Measurements from ENCODE around the gene ARSD. TPM values are rescaled to one million over a fixed set of nuclear protein-coding genes. Genes with fewer than 3 reads are reported as not detected.

Gene ARSD
- total RNA-seq, 1 experiment from 2014 or later = 3.0 TPM

- H3K4me1 Mint-ChIP-seq = peaks cover 5% of the 10 kb centered on the region; the same call in 1 of the 2 replicates
- no peaks in the 10 kb centered on the region; the same call in 1 of the 2 replicates for H3K27me3 Mint-ChIP-seq (ENCODE audit: low read depth)
- ATAC-seq (no peak), DNase-seq (ENCODE audit: low spot score) (no peak)
- peaks cover under 1% of the 10 kb centered on the region; the same call in 1 of the 2 replicates for H3K36me3 Mint-ChIP-seq
- no peak overlapping the region for H3K4me3 Mint-ChIP-seq
- peaks cover 13% of the 10 kb centered on the region; the same call in 1 of the 2 replicates for H3K9me3 Mint-ChIP-seq
- no peak for TF ChIP-seq ZMAT4 (CRISPR knock-in tag; IDR thresholded peaks at IDR 0.05)
- TF ChIP-seq FOXK1 (CRISPR knock-in tag; IDR thresholded peaks at IDR 0.05) = no peak
- no peak for TF ChIP-seq JUN (CRISPR knock-in tag; IDR thresholded peaks at IDR 0.05)
- TF ChIP-seq ZNF423 (CRISPR knock-in tag; IDR thresholded peaks at IDR 0.05) = no peak
- H3K27ac Mint-ChIP-seq = no peak overlapping the region
- POLR2A ChIA-PET = no interaction called here
- CTCF ChIA-PET = no interaction called here
Measured at GRCh38 chrX:2974961-2975360, 45.8 kb upstream of the ARSD start.

GRCh38 chrX:2972391-2972790 lies 43.3 kb upstream of the ARSD start:
- Mint-ChIP-seq H3K27me3 (ENCODE audit: low read depth) (no peaks in the 10 kb centered on the region; the same call in 1 of the 2 replicates), H3K4me3 (no peak overlapping the region), H3K9me3 (peaks cover 13% of the 10 kb centered on the region; the same call in 1 of the 2 replicates), H3K36me3 (no peaks in the 10 kb centered on the region), H3K4me1 (peaks cover 23% of the 10 kb centered on the region), H3K27ac (no peak overlapping the region)
- TF ChIP-seq PRDM15 (CRISPR knock-in tag; IDR thresholded peaks at IDR 0.05) = no peak
- ATAC-seq (no peak), DNase-seq (ENCODE audit: low spot score) (no peak)
- ChIA-PET POLR2A (no interaction called here), CTCF (no interaction called here)

GRCh38 chrX:2969021-2969420 lies 39.9 kb upstream of the ARSD start:
- Mint-ChIP-seq H3K27me3 (ENCODE audit: low read depth) (no peaks in the 10 kb centered on the region), H3K27ac (no peak overlapping the region), H3K9me3 (0 out of 2 replicates have a peak, but pooled peaks cover 10% of the 10 kb centered on the region), H3K4me3 (no peak overlapping the region), H3K36me3 (no peaks in the 10 kb centered on the region), H3K4me1 (peaks cover 28% of the 10 kb centered on the region)
- TF ChIP-seq HMGXB4 (CRISPR knock-in tag; IDR thresholded peaks at IDR 0.05) (no peak), MLX (CRISPR knock-in tag; IDR thresholded peaks at IDR 0.05) (no peak), CTCF (IDR thresholded peaks at IDR 0.05) (no peak)
- ATAC-seq (no peak), DNase-seq (ENCODE audit: low spot score) (no peak)
- ChIA-PET POLR2A (no interaction called here), CTCF (no interaction called here)

- peaks cover 25% of the 10 kb centered on the region for H3K4me1 Mint-ChIP-seq
- H3K27me3 Mint-ChIP-seq (ENCODE audit: low read depth) = no peaks in the 10 kb centered on the region
- DNase-seq (ENCODE audit: low spot score) = no peak
- no peak overlapping the region for H3K27ac Mint-ChIP-seq
- ATAC-seq = no peak; the same call in 1 of the 2 replicates
- H3K36me3 Mint-ChIP-seq = no peaks in the 10 kb centered on the region
- POLR2A ChIA-PET = no interaction called here
- H3K4me3 Mint-ChIP-seq = no peak overlapping the region
- TF ChIP-seq ATF3 (CRISPR knock-in tag; conservative IDR thresholded peaks at IDR 0.05) (no peak), NFATC4 (CRISPR knock-in tag; IDR thresholded peaks at IDR 0.05) (no peak), GRHL2 (CRISPR knock-in tag; IDR thresholded peaks at IDR 0.05; ENCODE audit: insufficient replicate concordance, severe bottlenecking) (no peak), ZNF138 (CRISPR knock-in tag; conservative IDR thresholded peaks at IDR 0.05) (no peak), GABPB1 (CRISPR knock-in tag; IDR thresholded peaks at IDR 0.05) (no peak), TEAD1 (CRISPR knock-in tag; IDR thresholded peaks at IDR 0.05) (no peak), ZBTB21 (CRISPR knock-in tag; IDR thresholded peaks at IDR 0.05; ENCODE audit: borderline replicate concordance) (no peak), ZNF232 (CRISPR knock-in tag; IDR thresholded peaks at IDR 0.05) (no peak), ATF6 (CRISPR knock-in tag; IDR thresholded peaks at IDR 0.05) (no peak)
- 0 out of 2 replicates have a peak, but pooled peaks cover 10% of the 10 kb centered on the region for H3K9me3 Mint-ChIP-seq
- CTCF ChIA-PET = no interaction called here
Measured at GRCh38 chrX:2967998-2968909, 39.1 kb upstream of the ARSD start.
